HG02678 (cell line): ENCODE results near the gene MPV17.
"Not testable (repeated sequence)": the region's sequence is repeated elsewhere in the genome, so short reads cannot be mapped to it uniquely, and the experiment has no call there.

ENCODE experiments used
- ATAC-seq: cut with Tn5 transposase; IDR thresholded peaks from one replicate; pipeline ENCODE4 v1.9.1; 2021; ENCODE audit warnings: mild to moderate bottlenecking, moderate library complexity; ENCODE audit not compliant: unreplicated experiment

MPV17 gene

DNA sequence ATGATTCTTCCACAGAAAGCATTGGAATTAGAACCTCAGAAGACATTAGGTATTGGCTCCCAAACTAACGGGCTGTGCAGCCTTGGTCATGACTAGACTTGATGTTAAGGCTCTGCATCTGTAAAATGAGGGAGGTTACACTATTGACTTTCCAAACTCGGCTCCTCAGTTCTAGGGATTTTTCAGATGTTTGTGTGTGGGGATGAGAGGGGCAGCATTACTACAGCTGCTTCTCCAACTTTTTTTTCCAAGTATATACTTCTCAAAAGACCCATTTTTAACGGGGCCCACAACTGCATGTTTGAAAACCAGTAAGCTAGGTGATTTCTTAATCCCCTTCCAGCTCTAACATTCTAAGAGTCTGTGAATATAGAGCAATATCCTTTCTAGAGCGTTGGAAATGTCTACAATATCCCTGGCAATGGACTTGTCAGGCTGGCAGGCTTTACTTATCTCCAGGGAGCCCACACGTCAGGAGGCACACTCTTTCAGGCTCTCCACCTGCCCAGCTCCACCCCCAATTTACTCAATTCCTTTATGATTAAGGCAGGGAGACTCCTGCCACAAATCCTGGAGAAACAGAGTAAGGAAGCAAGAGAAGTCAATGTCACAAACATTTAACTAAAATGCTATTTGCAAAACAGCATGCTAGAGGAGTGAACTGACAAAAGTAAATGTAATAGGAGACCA lies 844 bp upstream of the MPV17 start:
- ATAC-seq = no peak

DNA sequence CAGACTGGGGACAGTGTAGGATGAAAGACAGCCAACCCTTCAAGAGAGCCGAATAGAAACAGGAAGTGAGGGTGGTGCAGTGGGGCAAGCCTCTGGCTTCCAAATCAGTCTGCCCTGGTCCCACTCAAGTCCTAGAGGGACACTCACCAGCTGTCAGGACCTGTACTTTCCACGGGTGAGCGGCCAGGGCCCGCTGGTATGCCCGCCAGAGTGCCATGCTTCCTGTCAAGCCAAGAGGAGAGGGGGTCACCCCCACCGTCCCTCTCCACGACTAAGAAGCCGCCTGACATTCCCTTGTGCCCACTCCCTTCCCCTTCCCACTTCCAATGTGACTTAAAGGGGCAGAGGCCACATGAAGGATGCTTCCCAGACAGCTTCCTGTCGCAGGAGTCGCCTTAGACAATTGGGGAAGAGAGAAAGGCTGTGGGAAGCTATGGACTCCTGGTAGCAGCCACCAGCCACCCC lies 564 bp downstream of the MPV17 start:
- ATAC-seq = no peak

- no peak for ATAC-seq
Observed at GRCh38 chr2:27320958-27321543, 1.8 kb downstream of the MPV17 start.

GRCh38 chr2:27319839-27320238 lies 3.1 kb downstream of the MPV17 start:
- not testable (repeated sequence) for ATAC-seq

DNA sequence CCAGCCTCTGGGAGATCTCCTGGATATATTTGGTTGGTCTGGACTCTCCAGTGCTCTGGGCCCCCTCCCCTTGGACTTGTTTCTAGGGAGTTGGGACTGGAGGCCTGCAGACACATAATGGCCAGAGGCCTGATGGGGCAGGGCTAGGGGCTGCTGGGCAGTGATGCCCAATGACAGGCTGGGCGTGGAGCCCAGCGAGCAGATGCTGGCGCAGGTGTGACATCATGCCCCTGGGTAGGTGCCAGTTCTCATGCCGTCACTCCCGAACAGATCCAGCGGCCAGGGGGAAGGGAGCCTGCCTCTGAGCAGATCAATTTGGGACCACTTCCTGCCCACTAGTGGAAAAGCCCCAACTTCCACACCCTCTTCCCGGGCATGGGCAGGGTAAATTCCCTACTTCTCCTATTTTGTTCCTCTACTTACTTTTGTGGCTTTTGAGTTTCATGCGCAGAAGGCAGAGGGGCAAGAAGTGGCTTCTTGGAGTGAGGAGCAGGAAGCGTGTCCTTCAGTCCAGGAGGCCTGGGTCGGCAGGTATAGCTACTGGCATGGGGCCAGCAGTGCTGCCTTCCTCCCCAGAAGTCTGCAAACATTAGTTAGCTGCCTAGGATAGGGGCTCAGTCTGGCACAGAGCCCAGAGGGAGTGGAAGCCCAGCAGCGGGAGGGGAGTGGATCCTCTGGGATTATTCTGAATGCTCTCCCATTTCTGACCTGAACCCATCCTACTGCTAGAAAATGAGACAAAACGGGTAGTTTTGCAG lies 6.1 kb downstream of the MPV17 start:
- no peak for ATAC-seq

- ATAC-seq = no peak
Observed at GRCh38 chr2:27315122-27315521, 7.8 kb downstream of the MPV17 start.

GRCh38 chr2:27314709-27315108 lies 8.2 kb downstream of the MPV17 start:
- no peak for ATAC-seq

DNA sequence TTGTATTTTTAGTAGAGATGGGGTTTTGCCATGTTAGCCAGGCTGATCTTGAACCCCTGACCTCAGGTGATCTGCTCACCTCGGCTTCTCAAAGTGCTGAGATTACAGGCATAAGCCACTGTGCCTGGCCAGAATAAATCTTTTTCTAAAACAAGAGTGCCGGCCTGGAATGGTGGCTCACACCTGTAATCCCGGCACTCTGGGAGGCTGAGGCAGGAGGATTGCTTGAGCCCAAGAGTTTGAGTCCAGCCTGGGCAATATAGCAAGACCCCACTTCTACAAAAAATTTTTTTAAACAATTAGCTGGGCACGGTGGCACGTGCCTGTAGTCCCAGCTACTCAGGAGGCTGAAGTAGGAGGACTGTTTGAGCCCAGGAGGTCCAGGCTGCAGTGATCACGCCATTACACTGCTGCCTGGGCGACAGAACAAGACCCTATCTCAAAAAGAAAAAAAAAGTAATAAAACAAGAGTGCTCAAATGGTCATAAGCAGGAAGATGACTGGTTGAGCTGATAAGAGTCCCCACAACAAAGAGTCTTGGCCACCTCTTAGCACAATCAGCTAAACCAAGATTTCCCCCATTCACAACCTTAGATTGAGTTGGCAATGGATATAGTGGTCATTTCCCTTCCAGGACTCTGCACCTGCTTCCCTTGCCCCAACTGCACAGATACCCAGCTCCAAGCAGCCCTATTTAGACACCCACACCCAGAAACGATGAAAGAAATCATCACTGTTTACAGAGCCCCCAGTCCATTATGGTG lies 8.8 kb downstream of the MPV17 start:
- ATAC-seq = no peak

DNA sequence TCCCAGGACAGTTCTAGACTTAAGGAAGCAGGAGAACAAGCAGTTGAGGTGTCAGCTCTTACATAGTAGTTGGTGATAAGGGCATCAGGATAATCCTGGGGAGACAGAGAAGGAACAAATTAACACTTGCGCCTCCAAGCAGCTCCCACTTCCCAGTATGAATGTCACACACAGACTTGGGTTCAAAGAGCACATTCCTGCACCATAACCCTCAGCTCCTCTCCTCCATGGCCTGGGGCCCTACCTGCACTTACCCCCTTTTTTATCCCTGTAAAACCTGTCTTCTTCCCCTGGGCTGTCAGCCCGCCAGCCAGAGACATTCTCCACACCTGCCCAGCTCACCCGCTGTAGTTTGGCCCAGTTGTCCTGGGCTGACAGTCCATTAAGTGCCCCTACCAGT lies 10.7 kb downstream of the MPV17 start:
- no peak for ATAC-seq

DNA sequence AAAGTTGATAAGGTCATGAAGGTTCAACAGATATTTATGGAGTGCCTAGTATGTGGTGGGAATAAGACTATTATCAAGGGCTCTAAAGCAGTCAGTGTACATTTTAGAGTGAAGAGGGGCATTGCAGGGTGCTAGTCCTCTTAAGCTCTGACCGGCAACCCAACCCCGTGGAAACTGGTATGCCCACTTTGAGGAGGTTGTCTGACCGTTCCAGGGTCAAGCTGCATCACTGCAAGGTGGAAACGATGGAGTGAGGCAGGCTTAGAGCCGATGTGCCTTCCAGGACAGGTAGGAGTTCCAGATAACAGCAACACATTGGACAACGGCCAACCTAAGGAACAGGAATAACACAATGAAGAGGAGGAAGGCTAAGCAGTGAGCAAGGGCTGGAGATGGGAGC lies 13.2 kb downstream of the MPV17 start:
- ATAC-seq = no peak

DNA sequence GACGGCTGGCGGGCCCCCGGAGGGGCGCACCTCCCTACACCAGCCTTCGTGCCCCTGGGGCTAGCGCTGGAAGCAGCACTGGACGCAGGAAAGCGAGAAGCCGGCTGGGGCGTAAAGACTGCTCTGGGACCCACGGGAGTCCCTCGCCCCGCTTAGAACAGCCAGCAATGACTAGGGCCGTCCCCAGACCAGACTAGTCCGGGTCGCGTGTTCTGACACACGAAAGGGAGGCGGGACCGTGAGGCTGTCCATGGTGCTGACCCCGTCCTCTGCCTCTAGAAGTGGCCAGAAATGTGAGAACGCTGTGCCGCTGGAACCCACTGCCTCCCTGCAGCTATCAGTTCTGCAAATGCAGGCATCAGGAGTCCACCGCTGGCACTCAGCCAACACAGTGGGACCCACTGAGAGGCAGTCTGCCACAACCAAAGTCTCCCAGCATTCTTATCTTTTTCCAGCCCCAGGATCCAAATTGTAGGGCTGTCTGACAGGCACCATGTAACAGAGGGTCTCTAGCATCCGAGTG lies 14.5 kb downstream of the MPV17 start, which contains the start of gene UCN:
Gene UCN, minus strand, starts transcription at position 87 of the 523 bp plus-strand sequence. CDS start 550 bp downstream, outside the sequence.
- no peak for ATAC-seq

GRCh38 chr2:27307545-27308358 lies 15.1 kb downstream of the MPV17 start:
- no peak for ATAC-seq

DNA sequence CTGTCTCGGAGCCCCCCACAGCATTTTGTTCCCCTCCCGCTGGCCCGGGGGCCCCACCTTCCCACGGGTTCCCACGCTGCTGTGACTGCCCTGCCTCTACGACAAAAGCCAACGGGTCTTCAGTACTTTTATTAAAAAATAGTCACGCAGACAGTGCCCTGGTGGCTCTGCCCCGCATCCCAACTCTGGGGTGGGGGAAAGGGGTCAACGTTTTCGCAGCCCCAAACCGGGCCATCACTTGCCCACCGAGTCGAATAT lies 15.7 kb downstream of the MPV17 start:
- ATAC-seq = no peak

GRCh38 chr2:27306573-27307286 lies 16.2 kb downstream of the MPV17 start:
- no peak for ATAC-seq

DNA sequence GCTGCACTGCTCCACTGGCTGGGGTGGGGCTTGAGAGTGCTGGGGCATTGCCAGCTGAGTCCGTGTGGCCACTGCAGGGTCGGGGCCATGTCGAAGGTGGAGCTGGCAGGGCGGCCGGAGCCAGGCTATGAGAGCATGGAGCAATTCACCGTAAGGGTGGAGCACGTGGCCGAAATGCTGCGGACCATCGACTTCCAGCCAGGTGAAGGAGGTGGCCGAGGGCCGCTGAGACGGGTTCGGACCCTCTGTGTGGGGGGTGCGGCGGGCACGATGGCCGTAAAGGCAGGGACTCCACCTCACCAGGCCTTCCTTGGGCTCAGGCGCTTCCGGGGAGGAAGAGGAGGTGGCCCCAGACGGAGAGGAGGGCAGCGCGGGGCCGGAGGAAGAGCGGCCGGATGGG lies 16.8 kb downstream of the MPV17 start:
- ATAC-seq = no peak

DNA sequence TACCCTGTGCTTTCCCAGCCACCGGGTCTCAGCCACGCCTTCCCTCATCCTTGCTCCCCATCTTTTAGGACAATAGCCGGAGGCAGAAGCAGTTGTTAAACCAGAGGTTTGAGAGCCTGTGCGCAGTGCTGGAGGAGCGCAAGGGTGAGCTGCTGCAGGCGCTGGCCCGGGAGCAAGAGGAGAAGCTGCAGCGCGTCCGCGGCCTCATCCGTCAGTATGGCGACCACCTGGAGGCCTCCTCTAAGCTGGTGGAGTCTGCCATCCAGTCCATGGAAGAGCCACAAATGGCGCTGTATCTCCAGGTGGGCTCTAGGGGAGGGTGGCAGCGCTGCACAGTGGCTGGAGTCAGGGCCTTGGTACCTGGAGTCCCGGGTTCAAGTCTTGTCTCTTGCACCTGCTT lies 17.4 kb downstream of the MPV17 start:
- ATAC-seq = no peak

DNA sequence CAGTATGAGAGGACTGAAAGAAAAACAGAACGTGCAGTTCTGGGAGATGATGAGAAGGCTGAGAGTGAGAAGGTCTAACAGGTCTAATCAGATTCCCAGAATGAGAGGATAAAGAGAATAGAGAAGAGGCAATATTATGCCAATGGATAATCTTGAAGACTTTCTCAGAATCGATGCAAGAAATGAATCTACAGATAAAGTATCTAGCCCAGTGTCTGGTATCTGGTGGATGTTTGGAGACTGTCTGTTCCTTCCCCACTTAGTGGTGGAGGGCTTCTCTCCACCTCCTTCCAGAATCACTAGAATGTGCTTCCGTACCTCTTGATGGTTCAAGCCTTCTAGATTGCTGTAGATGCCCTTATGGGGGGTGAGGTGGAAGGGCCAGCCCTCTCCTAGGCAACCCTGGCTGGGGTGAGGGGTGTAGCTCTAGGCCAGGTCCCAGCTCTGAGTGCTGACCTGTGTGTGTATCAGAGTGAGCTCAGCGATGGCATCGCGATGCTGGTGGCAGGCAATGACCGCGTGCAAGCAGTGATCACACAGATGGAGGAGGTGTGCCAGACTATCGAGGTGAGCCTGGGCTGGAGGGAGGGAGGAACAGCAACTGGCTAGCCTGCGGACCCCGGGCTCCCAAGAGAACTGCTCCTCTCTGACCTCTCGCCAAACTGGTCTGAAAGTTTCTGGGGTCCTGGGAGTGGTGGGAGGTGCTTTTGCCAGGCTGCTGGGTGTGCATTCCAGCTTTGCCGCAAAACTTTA lies 18.2 kb downstream of the MPV17 start:
- ATAC-seq = no peak

DNA sequence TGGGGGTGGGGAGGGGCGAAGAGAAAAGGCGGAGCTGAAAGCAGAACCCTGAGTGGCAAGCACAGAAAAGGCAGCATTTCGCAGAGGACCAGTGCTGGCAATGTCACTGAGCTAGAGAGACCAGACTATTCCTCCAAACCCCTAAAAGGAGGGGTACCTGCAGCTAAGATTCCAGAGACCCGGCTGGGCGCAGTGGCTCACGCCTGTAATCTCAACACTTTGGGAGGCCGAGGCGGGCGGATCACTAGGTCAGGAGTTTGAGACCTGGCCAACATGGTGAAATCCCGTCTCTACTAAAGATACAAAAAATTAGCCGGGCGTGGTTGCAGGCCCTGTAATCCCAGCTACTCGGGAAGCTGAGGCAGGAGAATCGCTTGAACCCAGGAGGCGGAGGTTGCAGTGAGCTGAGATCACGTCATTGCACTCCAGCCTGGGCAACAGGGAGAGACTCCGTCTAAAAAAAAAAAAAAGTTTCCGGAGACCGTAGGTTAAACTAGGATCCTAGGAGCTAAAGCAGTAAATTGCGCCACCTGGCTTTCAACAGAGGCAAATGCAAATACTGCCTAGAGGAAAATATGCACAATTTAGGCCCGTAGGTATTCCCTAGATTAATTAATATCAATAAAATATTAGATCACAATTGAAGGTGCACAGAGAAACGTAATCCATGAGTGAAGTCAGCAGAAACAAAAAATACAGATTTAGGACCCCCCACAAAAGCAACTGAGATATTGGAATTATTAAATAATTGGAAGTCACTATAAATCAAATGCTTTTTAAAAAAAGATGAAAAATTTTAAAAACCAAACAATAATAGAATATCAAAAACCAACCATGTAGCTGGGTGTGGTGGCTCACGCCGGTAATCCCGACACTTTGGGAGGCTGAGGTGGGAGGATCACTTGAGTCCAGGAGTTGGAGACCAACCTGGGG lies 19.5 kb downstream of the MPV17 start:
- ATAC-seq = no peak
